ENCODE measurements around the gene PLAC8L1.

PLAC8L1 gene

DNA sequence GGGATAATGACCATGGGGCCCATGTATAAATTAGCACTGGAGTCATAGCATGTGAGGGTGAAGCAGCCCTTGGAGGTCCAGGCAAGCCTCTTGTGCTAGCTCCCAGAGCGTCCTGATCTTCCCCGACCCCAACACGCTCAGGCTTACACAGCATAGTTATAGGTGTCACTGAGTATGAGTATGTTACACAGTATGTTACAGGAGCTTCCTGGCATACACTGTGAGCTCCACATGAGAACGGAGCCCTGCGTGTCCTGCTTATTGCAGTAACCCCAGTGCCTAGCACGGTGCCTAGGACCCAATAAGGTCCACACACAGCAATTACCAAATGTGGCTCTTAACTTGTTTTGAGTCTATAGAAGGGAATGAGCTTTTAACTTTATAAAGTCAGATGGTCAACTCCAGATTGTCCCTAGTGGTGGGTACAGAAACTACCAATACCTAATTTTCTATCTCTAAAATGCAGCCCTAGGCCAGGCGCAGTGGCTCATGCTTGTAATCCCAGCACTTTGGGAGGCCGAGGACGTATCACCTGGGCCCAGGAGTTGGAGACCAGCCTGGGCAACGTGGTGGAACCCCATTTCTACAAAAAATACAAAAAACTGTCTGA, 64.1 kb downstream of the PLAC8L1 start:
- no peak for DNase-seq

DNA sequence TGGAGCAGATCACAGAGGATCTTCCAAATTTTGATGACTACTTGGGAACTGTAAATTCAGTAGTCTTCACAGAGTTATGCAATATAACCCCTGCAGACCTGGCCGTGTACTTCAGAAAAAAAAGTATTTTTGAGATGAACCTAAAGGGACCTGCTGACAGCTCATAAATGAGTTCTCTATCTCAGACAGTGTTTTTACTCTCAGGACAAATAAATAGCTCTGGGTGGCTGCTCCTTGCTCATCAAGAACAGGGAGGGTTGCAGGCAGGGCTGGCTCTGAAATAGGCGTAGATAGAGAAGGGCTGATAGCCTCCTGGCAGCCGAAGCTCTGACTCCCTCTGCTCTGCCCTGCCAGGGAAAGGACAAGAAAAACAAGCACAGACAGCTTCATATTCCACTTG, 64.8 kb downstream of the PLAC8L1 start:
- DNase-seq = no peak

DNA sequence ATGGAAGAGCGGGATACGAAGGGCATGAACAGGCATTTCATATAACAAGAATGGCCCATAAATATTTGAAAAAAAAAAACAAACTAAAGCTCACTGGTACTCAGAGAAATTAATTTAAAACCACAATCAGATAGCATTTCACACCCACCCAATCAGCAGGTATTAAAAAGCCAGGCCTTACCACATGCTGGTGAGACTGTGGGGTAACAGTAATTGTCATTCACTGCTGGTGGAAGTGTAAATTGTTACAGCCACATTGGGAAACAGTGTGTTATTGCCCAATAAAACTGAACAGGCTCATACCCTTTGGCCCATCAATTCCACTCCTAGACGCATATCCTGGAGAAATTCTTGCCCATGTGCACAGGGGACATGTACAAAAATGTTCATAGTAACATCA, 66.0 kb downstream of the PLAC8L1 start:
- no peak for DNase-seq

DNA sequence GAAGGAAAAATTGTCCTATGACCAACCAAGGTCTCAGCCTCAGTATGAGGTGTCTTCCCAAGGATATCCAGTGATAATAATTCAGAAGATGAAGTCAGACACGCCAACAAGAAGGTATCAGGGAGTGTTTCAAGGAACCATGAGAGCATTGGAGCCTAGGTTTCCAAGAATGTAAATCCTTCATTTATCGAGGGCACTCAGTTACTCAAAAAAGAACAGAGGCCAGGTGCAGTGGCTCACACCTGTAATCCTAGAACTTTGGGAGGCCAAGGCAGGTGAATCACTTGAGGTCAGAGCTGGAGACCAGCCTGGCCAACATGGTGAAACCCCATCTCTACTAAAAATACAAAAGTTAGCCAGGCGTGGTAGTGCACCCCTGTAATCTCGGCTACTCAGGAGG, 70.8 kb downstream of the PLAC8L1 start:
- DNase-seq = no peak

Data from GF-D8 (cell line).